HepG2 (cell line): ENCODE measurements around the gene STK36. TPM values are rescaled to one million over a fixed set of nuclear protein-coding genes. Genes with fewer than 3 reads are reported as not detected.

Experiments used
- ATAC-seq: fragments of 200-7000 bp; cut with Tn5 transposase; 3 replicates; pipeline ENCODE4 v1.9.1; 2020; ENCODE audit warnings: mild to moderate bottlenecking, moderate library complexity
- BruUV-seq: library from RNA; stranded (reverse); fragments of 400-500 nt; replicated peaks from 2 replicates; lab custom pipeline; 2021; lab: Mats Ljungman, UMichigan
- CTCF ChIA-PET: fragments of 300-600 bp; formaldehyde crosslinking; extraction: SDS; loops from one replicate; lab custom pipeline; 2021; ENCODE audit warnings: low total read pairs, inconsistent platforms, low intra/inter-chr PET ratio; lab: Yijun Ruan, JAX
- POLR2A ChIA-PET: fragments of 350-600 bp; sonication (Branson Sonifier 250); formaldehyde crosslinking; loops from one replicate; lab custom pipeline; 2020; ENCODE audit warnings: antibody characterized with exemption, inconsistent platforms; lab: Yijun Ruan, JAX
- DNase-seq: peaks from one replicate; pipeline ENCODE4 v3.0.0-alpha.2; 2015; ENCODE audit warnings: low spot score
- FAIRE-seq: peaks from 3 replicates; lab custom pipeline; 2011; peaks lifted over from hg19 to GRCh38; lab: Jason Lieb, UNC
- H2AFZ ChIP-seq: one replicate; pipeline ENCODE4 v1.6.1; 2011; ENCODE audit warnings: low read length, inconsistent platforms
- H3K27ac ChIP-seq: fragments of 300-600 bp; 3 replicates; pipeline ENCODE4 v1.8.0; 2011; ENCODE audit warnings: mixed run types, mild to moderate bottlenecking, mixed read lengths, low read length, inconsistent platforms; ENCODE audit not compliant: insufficient read depth; ENCODE audit errors: extremely low read length
- H3K27me3 ChIP-seq, 2 experiments: fragments of 200-600 bp in 1 of 2; 2 replicates in 1 of 2; 3 replicates in 1 of 2; pipeline versions ENCODE4 v1.6.0 to v1.8.0; 2011; ENCODE audit warnings: low read length in 2 of 2, mild to moderate bottlenecking in 2 of 2, moderate library complexity in 2 of 2, inconsistent platforms in 1 of 2; ENCODE audit not compliant: insufficient read depth in 2 of 2, control insufficient read depth in 1 of 2
- H3K36me3 ChIP-seq, 2 experiments: fragments of 200-600 bp in 1 of 2; replicated peaks in 1 of 2; 2 replicates in 1 of 2; 3 replicates in 1 of 2; pipeline versions ENCODE4 v1.5.1 to v1.8.0; 2011; ENCODE audit warnings: low read length in 2 of 2, inconsistent platforms in 1 of 2; ENCODE audit not compliant: insufficient read depth in 2 of 2, control insufficient read depth in 1 of 2
- H3K4me1 ChIP-seq: 2 replicates; pipeline ENCODE4 v1.5.1; 2012; ENCODE audit warnings: low read length, inconsistent platforms; ENCODE audit not compliant: insufficient read depth
- H3K4me2 ChIP-seq: 2 replicates; pipeline ENCODE4 v1.6.0; 2011; ENCODE audit warnings: low read depth, low read length, inconsistent platforms
- H3K4me3 ChIP-seq, 3 experiments: fragments of 200-600 bp in 1 of 3; sonication (generic), shearing (Covaris generic) in 1 of 3; replicated peaks in 1 of 3; 2 replicates each; pipeline ENCODE4 v1.5.1; 2011 to 2016; ENCODE audit warnings: low read length in 3 of 3, inconsistent platforms in 2 of 3, low read depth in 2 of 3, mild to moderate bottlenecking in 2 of 3, control low read depth in 1 of 3, mixed read lengths in 1 of 3; ENCODE audit not compliant: insufficient read depth in 1 of 3
- H3K79me2 ChIP-seq: one replicate; pipeline ENCODE4 v1.6.1; 2011; ENCODE audit warnings: low read length, inconsistent platforms; ENCODE audit not compliant: insufficient read depth
- H3K9ac ChIP-seq: 2 replicates; pipeline ENCODE4 v1.6.0; 2011; ENCODE audit warnings: mild to moderate bottlenecking, low read depth, low read length, inconsistent platforms; ENCODE audit not compliant: insufficient read depth
- H3K9me3 ChIP-seq: 2 replicates; pipeline ENCODE4 v1.5.1; 2012; ENCODE audit warnings: mild to moderate bottlenecking, low read length
- H4K20me1 ChIP-seq: 2 replicates; pipeline ENCODE4 v1.6.0; 2011; ENCODE audit warnings: inconsistent platforms, mild to moderate bottlenecking, low read length, moderate library complexity; ENCODE audit not compliant: insufficient read depth
- BCL6 ChIP-seq: IDR thresholded peaks from 2 replicates; pipeline ENCODE4 v1.6.1; 2016; ENCODE audit warnings: missing genetic modification reagents, missing compliant biosample characterization
- IKZF5 ChIP-seq: IDR thresholded peaks from 2 replicates; pipeline ENCODE4 v1.6.1; 2018; ENCODE audit warnings: missing genetic modification reagents, mild to moderate bottlenecking, missing compliant biosample characterization
- KDM3A ChIP-seq: IDR thresholded peaks from 2 replicates; pipeline ENCODE4 v1.6.1; 2018; ENCODE audit warnings: low read depth, missing compliant biosample characterization
- SOX6 ChIP-seq, 2 experiments: fragments of 450-650 bp in 1 of 2; sonication (generic) in 1 of 2; formaldehyde crosslinking in 1 of 2; IDR thresholded peaks; 2 replicates each; pipeline versions ENCODE4 v1.4.0 to v1.6.1; 2017 to 2020; ENCODE audit warnings: antibody characterized with exemption in 1 of 2, mild to moderate bottlenecking in 1 of 2, missing genetic modification reagents in 1 of 2
- ZNF335 ChIP-seq: sonication (generic); formaldehyde crosslinking; IDR thresholded peaks from 2 replicates; pipeline ENCODE4 v1.4.0; 2020; ENCODE audit warnings: missing genetic modification reagents
- ZNF567 ChIP-seq: sonication (generic); formaldehyde crosslinking; IDR thresholded peaks from 2 replicates; pipeline ENCODE4 v1.8.1; 2023; ENCODE audit warnings: mild to moderate bottlenecking, missing genetic modification reagents, borderline replicate concordance
- WGBS: methylation state at CpG from one replicate; pipeline ENCODE4 v1.1.6; 2017; ENCODE audit warnings: low lambda C conversion rate; 5-methylcytosine and 5-hydroxymethylcytosine counted together
- in situ Hi-C: cut with HindIII; loops from 2 replicates; pipeline ENCODE4 v1.10.0; 2017; ENCODE audit warnings: low pct_unique_long_range_greater_than_20kb; ENCODE audit not compliant: extremely low pct_ligation_motif_present
- intact Hi-C: fragments of 100-400 bp; cut with micrococcal nuclease; formaldehyde crosslinking; loops from one replicate; pipeline ENCODE4 v1.10.0; 2022; ENCODE audit not compliant: unreplicated experiment
- polyA plus RNA-seq, 8 experiments: library from polyadenylated mRNA; depleted of rRNA in 3 of 8; stranded (reverse) in 7 of 8; unstranded in 1 of 8; fragments of >200 nt; fragmentation: Illumina TruSeq in 4 of 8; extraction: Trizol in 4 of 8; gene quantifications; 2 replicates each; pipeline versions ENCODE4 v1.2.1 to v1.2.3, GENCODE V29; 2011 to 2016; ENCODE audit warnings: low read depth in 4 of 8, missing spikeins in 1 of 8, mixed read lengths in 1 of 8; ENCODE audit not compliant: insufficient read depth in 1 of 8
- total RNA-seq, 5 experiments: library from RNA; depleted of rRNA; stranded (reverse); fragments of >200 nt; fragmentation: Illumina TruSeq; extraction: Trizol; gene quantifications; 2 replicates each; pipeline ENCODE4 v1.2.3, GENCODE V29; 2016; ENCODE audit warnings: low read depth in 1 of 5

The STK36 gene
- total and polyA plus RNA-seq, 2 of the 13 experiments (the other 11 are each of a cell fraction or from before 2014, with no cell fraction given): 45.9 to 83.5 TPM

GRCh38 chr2:218655751-218656150 is 16.1 kb upstream of the STK36 start:
- H3K4me2 ChIP-seq: no peak overlapping the region
- no peak overlapping the region for H3K27ac ChIP-seq
- in situ Hi-C loops (no loop called here), intact Hi-C loops (no loop called here)
- no peaks in the 10 kb centered on the region for H4K20me1 ChIP-seq
- no peaks in the 10 kb centered on the region; a peak in 1 of 5 replicates for H3K27me3 ChIP-seq
- 97% methylated on average over 2 of the region's 2 CpGs for WGBS
- ChIA-PET CTCF (no interaction called here), POLR2A (no interaction called here)
- DNase-seq: no peak
- no peak overlapping the region for H3K4me3 ChIP-seq
- no peak for TF ChIP-seq SOX6 (IDR thresholded peaks at IDR 0.05)
- no peak for TF ChIP-seq SOX6 (CRISPR knock-in tag; IDR thresholded peaks at IDR 0.05)
- no peak for TF ChIP-seq ZNF335 (CRISPR knock-in tag)
- TF ChIP-seq IKZF5: no peak
- TF ChIP-seq BCL6 (CRISPR knock-in tag): no peak
- no peak for TF ChIP-seq ZNF567 (CRISPR knock-in tag)
- no peak for TF ChIP-seq KDM3A (CRISPR knock-in tag)
- peaks cover 15 to 53% of the 10 kb centered on the region in 2 experiments for H3K36me3 ChIP-seq
- peaks cover 20% of the 10 kb centered on the region for H3K4me1 ChIP-seq
- no peaks in the 10 kb centered on the region for H3K9me3 ChIP-seq
- no peak overlapping the region for H3K9ac ChIP-seq
- ATAC-seq: no peak
- BruUV-seq: no TSS peak
- H3K79me2 ChIP-seq: peaks cover 20% of the 10 kb centered on the region
- H2AFZ ChIP-seq: no peak overlapping the region
- no peak for FAIRE-seq
